K562 (cell line): ENCODE results near the gene RAD51AP2. TPM values are rescaled to one million over a fixed set of nuclear protein-coding genes. Genes with fewer than 3 reads are reported as not detected.

Experiments
- ATAC-seq: fragments of 200-7000 bp; cut with Tn5 transposase; 3 replicates; pipeline ENCODE4 v1.9.1; 2020; ENCODE audit warnings: moderate library complexity
- BruUV-seq: library from RNA; stranded (reverse); fragments of 400-500 nt; replicated peaks from 2 replicates; lab custom pipeline; 2021; lab: Mats Ljungman, UMichigan
- CTCF ChIA-PET: fragments of 300-600 bp; formaldehyde crosslinking; extraction: SDS; loops from one replicate; lab custom pipeline; 2021; ENCODE audit warnings: low intra/inter-chr PET ratio; lab: Yijun Ruan, JAX
- POLR2A ChIA-PET: fragments of 300-600, 350-650 bp; sonication (Branson Sonifier 250); formaldehyde crosslinking; extraction: SDS; loops from one replicate; lab custom pipeline; 2021; ENCODE audit warnings: antibody characterized with exemption, inconsistent platforms; lab: Yijun Ruan, JAX
- DNase-seq, 4 experiments: peaks; one replicate each; pipeline versions ENCODE4 v3.0.0 to v3.0.0-alpha.2; 2011 to 2018; ENCODE audit warnings: low spot score in 3 of 4, mixed read lengths in 3 of 4; ENCODE audit errors: extremely low read depth in 1 of 4
- FAIRE-seq: peaks from 2 replicates; lab custom pipeline; 2011; peaks lifted over from hg19 to GRCh38; lab: Jason Lieb, UNC
- H2AFZ ChIP-seq: 2 replicates; pipeline ENCODE4 v1.6.0; 2011; ENCODE audit warnings: low read depth, low read length, control low read depth, inconsistent platforms
- H3K27ac ChIP-seq: fragments of 200-600 bp; 3 replicates; pipeline ENCODE4 v1.8.0; 2011; ENCODE audit warnings: low read depth, mild to moderate bottlenecking, control low read depth, inconsistent platforms, low read length, moderate library complexity, mixed read lengths; ENCODE audit errors: extremely low read depth
- H3K27me3 ChIP-seq, 2 experiments: fragments of 300-600 bp in 1 of 2; 2 replicates in 1 of 2; 3 replicates in 1 of 2; pipeline versions ENCODE4 v1.6.0 to v1.8.0; 2011; ENCODE audit warnings: inconsistent platforms in 2 of 2, low read length in 2 of 2, mild to moderate bottlenecking in 1 of 2, mixed read lengths in 1 of 2, moderate library complexity in 1 of 2; ENCODE audit not compliant: control insufficient read depth in 2 of 2, insufficient read depth in 2 of 2
- H3K36me3 ChIP-seq: fragments of 300-600 bp; 3 replicates; pipeline ENCODE4 v1.8.0; 2011; ENCODE audit warnings: mild to moderate bottlenecking, low read length, inconsistent platforms; ENCODE audit not compliant: control insufficient read depth, insufficient read depth
- H3K4me1 ChIP-seq, 2 experiments: fragments of 200-600 bp in 1 of 2; replicated peaks in 1 of 2; 2 replicates in 1 of 2; 3 replicates in 1 of 2; pipeline versions ENCODE4 v1.5.1 to v1.8.0; 2011; ENCODE audit warnings: inconsistent platforms in 2 of 2, low read length in 2 of 2, mild to moderate bottlenecking in 1 of 2, mixed read lengths in 1 of 2, moderate library complexity in 1 of 2; ENCODE audit not compliant: control insufficient read depth in 2 of 2, insufficient read depth in 2 of 2
- H3K4me2 ChIP-seq: 2 replicates; pipeline ENCODE4 v1.6.1; 2011; ENCODE audit warnings: low read length, control low read depth, inconsistent platforms, mixed read lengths; ENCODE audit not compliant: insufficient read depth
- H3K4me3 ChIP-seq: fragments of 200-600 bp; sonication (generic), shearing (Covaris generic); 2 replicates; pipeline ENCODE4 v1.5.1; 2016; ENCODE audit warnings: control low read depth, inconsistent platforms
- H3K79me2 ChIP-seq: fragments of 200-600 bp; 3 replicates; pipeline ENCODE4 v1.8.0; 2011; ENCODE audit warnings: low read length, inconsistent platforms; ENCODE audit not compliant: control insufficient read depth, insufficient read depth
- H3K9ac ChIP-seq, 2 experiments: 2 replicates each; pipeline versions ENCODE4 v1.6.0 to v1.6.1; 2011; ENCODE audit warnings: low read depth in 2 of 2, low read length in 2 of 2, control low read depth in 1 of 2, inconsistent platforms in 1 of 2, mild to moderate bottlenecking in 1 of 2, mixed read lengths in 1 of 2; ENCODE audit not compliant: insufficient read depth in 1 of 2
- H3K9me1 ChIP-seq: one replicate; pipeline ENCODE4 v1.6.0; 2011; ENCODE audit warnings: inconsistent platforms, mild to moderate bottlenecking, low read length, moderate library complexity; ENCODE audit not compliant: control insufficient read depth, insufficient read depth
- H3K9me3 ChIP-seq: replicated peaks from 2 replicates; pipeline ENCODE4 v1.5.1; 2011; ENCODE audit warnings: low read depth, low read length, inconsistent platforms; ENCODE audit not compliant: control insufficient read depth, insufficient read depth
- H4K20me1 ChIP-seq: replicated peaks from 2 replicates; pipeline ENCODE4 v1.6.1; 2011; ENCODE audit warnings: low read length, inconsistent platforms, mixed read lengths; ENCODE audit not compliant: control insufficient read depth, insufficient read depth
- CBFA2T2 ChIP-seq: fragments of 450-650 bp; conservative IDR thresholded peaks from 2 replicates; pipeline ENCODE4 v1.6.1; 2017; ENCODE audit warnings: mild to moderate bottlenecking
- CHCHD3 ChIP-seq: fragments of 250-450 bp; sonication (Bioruptor Pico); IDR thresholded peaks from 2 replicates; pipeline ENCODE4 v2.1.2; 2022; ENCODE audit warnings: mild to moderate bottlenecking
- DNMT1 ChIP-seq: fragments of 450-650 bp; IDR thresholded peaks from 2 replicates; pipeline ENCODE4 v1.6.1; 2016; ENCODE audit warnings: antibody characterized with exemption, mild to moderate bottlenecking
- GABPB1 ChIP-seq: sonication (generic); formaldehyde crosslinking; IDR thresholded peaks from 2 replicates; pipeline ENCODE4 v1.8.0; 2022; ENCODE audit warnings: mild to moderate bottlenecking, missing genetic modification reagents
- HDAC3 ChIP-seq: fragments of 450-650 bp; IDR thresholded peaks from 2 replicates; pipeline ENCODE4 v1.6.1; 2018; ENCODE audit warnings: borderline replicate concordance, mild to moderate bottlenecking, moderate library complexity; ENCODE audit not compliant: partially characterized antibody
- KLF16 ChIP-seq: IDR thresholded peaks from 2 replicates; pipeline ENCODE4 v1.6.1; 2016; ENCODE audit warnings: antibody characterized with exemption
- MCM2 ChIP-seq: fragments of 450-650 bp; IDR thresholded peaks from 2 replicates; pipeline ENCODE4 v1.6.1; 2017; ENCODE audit warnings: low read depth, mild to moderate bottlenecking
- NR4A1 ChIP-seq, 2 experiments: fragments of 250-450 bp in 1 of 2; fragments of 450-650 bp in 1 of 2; sonication (Bioruptor Pico) in 1 of 2; IDR thresholded peaks; 2 replicates each; pipeline versions ENCODE4 v1.4.0 to v1.6.1; 2016 to 2020; ENCODE audit warnings: mild to moderate bottlenecking in 2 of 2, missing compliant biosample characterization in 1 of 2, missing genetic modification characterization in 1 of 2, moderate library complexity in 1 of 2
- POLR3G ChIP-seq: IDR thresholded peaks from 2 replicates; pipeline ENCODE4 v1.6.1; 2011; ENCODE audit not compliant: insufficient read length, insufficient replicate concordance; ENCODE audit errors: extremely low read depth
- SMAD3 ChIP-seq: fragments of 450-650 bp; formaldehyde crosslinking; conservative IDR thresholded peaks from 2 replicates; pipeline ENCODE4 v1.4.0; 2020; ENCODE audit warnings: mild to moderate bottlenecking
- ZBTB2 ChIP-seq: fragments of 450-650 bp; IDR thresholded peaks from 2 replicates; pipeline ENCODE4 v1.6.1; 2016; ENCODE audit warnings: antibody characterized with exemption
- WGBS: fragments of 100-300 bp; shearing (Covaris generic); methylation state at CpG from one replicate; pipeline ENCODE4 v1.1.6; 2016; ENCODE audit warnings: low coverage, mixed read lengths; ENCODE audit not compliant: insufficient coverage; ENCODE audit errors: missing lambda C conversion rate; 5-methylcytosine and 5-hydroxymethylcytosine counted together
- in situ Hi-C: fragments of 300-500 bp; cut with MboI; formaldehyde crosslinking; loops from 4 replicates; pipeline ENCODE4 v1.15.0; 2018; ENCODE audit warnings: inconsistent platforms, mixed read lengths
- intact Hi-C: fragments of 100-400 bp; cut with micrococcal nuclease; formaldehyde crosslinking; loops from 2 replicates; pipeline ENCODE4 v1.14.2; 2022
- polyA plus RNA-seq, 8 experiments: library from polyadenylated mRNA; depleted of rRNA in 4 of 8; stranded (reverse) in 5 of 8; unstranded in 3 of 8; fragments of >200 nt; fragmentation: Nextera tagmentation in 2 of 8; fragmentation: Illumina TruSeq in 1 of 8; extraction: Ambion mirVana in 2 of 8; extraction: Trizol in 1 of 8; gene quantifications; 2 replicates each; pipeline versions ENCODE4 v1.2.1 to v1.2.3, GENCODE V29; 2011 to 2014; ENCODE audit warnings: inconsistent platforms in 1 of 8, missing spikeins in 1 of 8
- total RNA-seq, 7 experiments: library from RNA; depleted of rRNA in 6 of 7; stranded (reverse); fragments of >200 nt in 6 of 7; fragmentation: Illumina TruSeq in 2 of 7; extraction: Trizol in 2 of 7; gene quantifications; 2 replicates each; pipeline versions ENCODE4 v1.2.1 to v1.2.3, GENCODE V29; 2011 to 2021; ENCODE audit warnings: low replicate concordance in 1 of 7

RAD51AP2 gene
- total and polyA plus RNA-seq, 9 of the 15 experiments (the other 6 are each of a cell fraction or from before 2014, with no cell fraction given): 0.01 to 0.04 (median 0.04) TPM; not detected in 6

- in situ Hi-C loops: no loop called here
- TF ChIP-seq HDAC3 (no peak), KLF16 (no peak), GABPB1 (CRISPR knock-in tag) (no peak), ZBTB2 (no peak), SMAD3 (CRISPR knock-in tag) (no peak), CBFA2T2 (no peak), MCM2 (no peak), DNMT1 (no peak), CHCHD3 (CRISPR knock-in tag) (no peak), NR4A1 (CRISPR knock-in tag; IDR thresholded peaks at IDR 0.05) (no peak), NR4A1 (tag; IDR thresholded peaks at IDR 0.05) (no peak), POLR3G (no peak)
- TF ChIP-seq, all 486 proteins: peak for 0
- Histone ChIP-seq H3K27me3 (peaks cover 0 to 2% of the 10 kb centered on the region in 2 experiments; a peak in 1 of 5 replicates), H3K4me1 (no peaks in the 10 kb centered on the region), H3K79me2 (no peaks in the 10 kb centered on the region), H3K27ac (no peak overlapping the region), H4K20me1 (no peaks in the 10 kb centered on the region), H3K9me1 (no peaks in the 10 kb centered on the region), H3K36me3 (no peaks in the 10 kb centered on the region), H3K9me3 (no peaks in the 10 kb centered on the region), H2AFZ (no peak overlapping the region), H3K9ac (no peak overlapping the region), H3K4me2 (no peak overlapping the region), H3K4me3 (no peak overlapping the region)
- CTCF ChIA-PET: no interaction called here
- no peak for DNase-seq
- no peak for ATAC-seq
- no TSS peak for BruUV-seq
- 9% methylated on average over 1 of the region's 1 CpG for whole genome bisulfite sequencing
- intact Hi-C loops: no loop called here
- no peak for FAIRE-seq
- POLR2A ChIA-PET: no interaction called here
These were observed 36.9 kb upstream of the RAD51AP2 start for GRCh38 chr2:17555150-17555549.
